Adrenal gland (tissue), 19 donors: ENCODE data around the gene IQSEC1. TPM values are rescaled to one million over a fixed set of nuclear protein-coding genes. Genes with fewer than 3 reads are reported as not detected.

Experiments
- DNase-seq, 7 donors: peaks; one replicate each; pipeline ENCODE4 v3.0.0-alpha.2; 2019 to 2020
- H3K27ac ChIP-seq, 5 donors: fragments of 200-600 bp; sonication (generic) in 4 of 5; 1 replicate in 3 of 5; 2 replicates in 2 of 5; pipeline versions ENCODE4 v1.5.1 to v1.8.0; 2016 to 2020; ENCODE audit warnings: mild to moderate bottlenecking in 1 of 5
- H3K27me3 ChIP-seq: fragments of 200-600 bp; 2 replicates; pipeline ENCODE4 v1.8.0; 2021
- H3K36me3 ChIP-seq, 2 donors: fragments of 200-600 bp; replicated peaks in 1 of 2; 1 replicate in 1 of 2; 2 replicates in 1 of 2; pipeline versions ENCODE4 v1.5.1 to v1.8.0; 2018 to 2022
- H3K4me1 ChIP-seq, 2 donors: fragments of 200-600 bp; replicated peaks in 1 of 2; 1 replicate in 1 of 2; 2 replicates in 1 of 2; pipeline versions ENCODE4 v1.5.1 to v1.8.0; 2018 to 2021
- H3K4me3 ChIP-seq, 4 donors: fragments of 200-600 bp; sonication (generic) in 3 of 4; one replicate each; pipeline ENCODE4 v1.5.1; 2016 to 2018
- H3K9me3 ChIP-seq, 3 donors: fragments of 200-600 bp; sonication (generic) in 1 of 3; replicated peaks in 1 of 3; 1 replicate in 2 of 3; 2 replicates in 1 of 3; pipeline versions ENCODE4 v1.5.1 to v1.8.0; 2016 to 2021
- POLR2A ChIP-seq, 2 donors: fragments of 450-650 bp; IDR thresholded peaks; one replicate each; pipeline ENCODE4 v1.6.1; 2017; ENCODE audit warnings: antibody characterized with exemption in 2 of 2, mild to moderate bottlenecking in 2 of 2, moderate library complexity in 1 of 2
- WGBS, 4 donors: extraction: QIAGEN DNeasy Blood & Tissue Kit in 2 of 4; methylation state at CpG; one replicate each; pipeline versions ENCODE4 v1.1.5 to v1.1.7; 2013 to 2017; 5-methylcytosine and 5-hydroxymethylcytosine counted together
- intact Hi-C, 2 donors: fragments of 100-400 bp; cut with DNase I; formaldehyde crosslinking; loops; one replicate each; pipeline versions ENCODE4 v1.14.1 to v1.15.0; 2022 to 2023
- long read RNA-seq, 10 donors: library from polyadenylated mRNA in 3 of 10; unstranded in 2 of 10; stranded (forward) in 1 of 10; transcript quantifications; one replicate each; pipeline ENCODE4 v2.0.0 and lab custom pipeline, GENCODE V29; 2021 to 2026
- polyA plus RNA-seq, 3 donors: library from polyadenylated mRNA; stranded (reverse); fragments of 200-250 nt in 2 of 3; fragments of 350-450 nt in 1 of 3; fragmentation: Illumina TruSeq in 1 of 3; extraction: RNeasy Lipid Tissue Mini Kit (QIAGEN cat#74804) in 1 of 3; gene quantifications; one replicate each; pipeline ENCODE4 v1.2.3, GENCODE V29; 2013 to 2014
- total RNA-seq, 9 donors: library from RNA; depleted of rRNA in 4 of 9; stranded (reverse); fragments of >200 nt in 4 of 9; fragments of 120-200 nt in 1 of 9; fragmentation: NEBNext Ultra II Directional in 1 of 9; extraction: Animal tissue kit (Norgen Biotek cat#: 25700) in 1 of 9; gene quantifications; one replicate each; pipeline versions ENCODE4 v1.1.0 to v1.2.4, GENCODE V29; 2013 to 2023
- TF ChIP-seq, protein P1 (sequence below), 6 experiments: fragments of 450-650 bp in 4 of 6; fragments of 200-600 bp in 2 of 6; sonication (generic) in 1 of 6; IDR thresholded peaks; 1 replicate in 5 of 6; 2 replicates in 1 of 6; pipeline versions ENCODE4 v1.5.1 to v1.8.0; 2016 to 2021; ENCODE audit warnings: antibody characterized with exemption in 6 of 6, mild to moderate bottlenecking in 2 of 6, moderate library complexity in 1 of 6
- donor health status: healthy with polysubstance abuse.
- donor health status: Bipolar disorder and iron deficiency.
- donor health status: DM: yes; HTN: yes; CAD: no.
- donor health status: DM: no; HTN: no; CAD: no.
- donor health status: DM: no; HTN: no; CAD: no.
- donor health status: DM: yes; HTN: yes; CAD: no.

The IQSEC1 gene
- total RNA-seq (100 to 1,000 TPM in 4 of 9 donors, 10 to 100 TPM in 5; 36.0 to 133 (median 99.5) TPM), polyA plus RNA-seq (10 to 100 TPM; 24.4 to 51.6 (median 35.4) TPM)
- long read RNA-seq, donor 1 = 0 reads
- long read RNA-seq, donor 2, partial matches to known transcripts = 26 of 28 reads
- long read RNA-seq, donor 2, other reads (novel, unspliced or antisense) = 0 of 28 reads
- long read RNA-seq, donor 3 = 0 reads
- long read RNA-seq, donor 4, partial matches to known transcripts = 1 of 11 reads
- long read RNA-seq, donor 4, other reads (novel, unspliced or antisense) = 10 of 11 reads
- long read RNA-seq, donor 5, partial matches to known transcripts = 46 of 58 reads
- long read RNA-seq, donor 5, other reads (novel, unspliced or antisense) = 12 of 58 reads
- long read RNA-seq, donor 6, partial matches to known transcripts = 0 of 20 reads
- long read RNA-seq, donor 6, other reads (novel, unspliced or antisense) = 20 of 20 reads
- long read RNA-seq, donor 7, partial matches to known transcripts = 9 of 9 reads
- long read RNA-seq, donor 7, other reads (novel, unspliced or antisense) = 0 of 9 reads
- long read RNA-seq, donor 8 = 0 reads
- long read RNA-seq, donor 9 = 0 reads
- long read RNA-seq, donor 10, partial matches to known transcripts = 29 of 29 reads
- long read RNA-seq, donor 10, other reads (novel, unspliced or antisense) = 0 of 29 reads

DNA sequence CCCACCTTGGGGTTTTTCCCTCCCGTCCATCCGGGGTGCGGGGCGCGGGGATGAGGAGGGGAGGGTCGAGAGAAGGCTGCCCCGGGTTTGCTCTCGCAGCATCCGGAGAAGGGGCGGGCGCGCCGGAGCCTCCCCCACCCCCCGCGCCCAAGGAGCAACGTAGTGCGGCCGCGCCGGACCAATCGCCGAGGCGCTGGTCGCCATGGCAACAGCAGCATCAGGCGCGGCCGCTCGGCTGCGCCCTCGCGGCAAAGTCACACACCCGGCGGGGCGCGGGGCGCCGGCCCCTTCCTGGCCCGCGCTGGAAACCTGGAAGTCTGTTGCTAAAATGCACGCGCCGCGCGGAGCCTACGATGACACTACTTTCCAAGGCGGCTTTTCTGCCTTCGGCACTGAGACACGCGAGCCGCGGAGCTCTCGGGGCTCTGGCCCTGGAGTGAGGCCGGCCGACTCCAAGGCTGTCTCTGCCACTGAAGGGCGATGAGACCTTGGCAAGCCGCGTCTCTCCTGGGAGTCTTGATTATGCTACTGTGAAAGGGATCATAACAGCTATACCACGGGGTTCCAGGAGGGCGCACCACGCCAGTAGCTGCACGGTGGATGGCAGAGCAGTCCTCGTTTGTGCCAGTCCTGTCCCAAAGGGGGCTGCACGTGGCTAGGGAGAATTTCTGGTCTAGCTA is at the start of gene IQSEC1:
Gene IQSEC1 (minus strand): TSS at position 104 of the 680 bp plus-strand sequence. CDS start 415 bp downstream, outside the sequence.
- Histone ChIP-seq H3K9me3 (no peaks in the 10 kb centered on the region), H3K36me3 (no peaks in the 10 kb centered on the region), H3K27me3 (peaks cover 30% of the 10 kb centered on the region), H3K4me1 (peaks cover 0 to 20% of the 10 kb centered on the region in 2 donors), H3K4me3 (peak within 1 kb of the TSS in 1 of 4 donors; percentile 11), H3K27ac (peak within 1 kb of the TSS in 1 of 5 donors; percentile 26)
- no peak for TF ChIP-seq POLR2A (IDR thresholded peaks at IDR 0.05)
- TF ChIP-seq, protein P1, sequence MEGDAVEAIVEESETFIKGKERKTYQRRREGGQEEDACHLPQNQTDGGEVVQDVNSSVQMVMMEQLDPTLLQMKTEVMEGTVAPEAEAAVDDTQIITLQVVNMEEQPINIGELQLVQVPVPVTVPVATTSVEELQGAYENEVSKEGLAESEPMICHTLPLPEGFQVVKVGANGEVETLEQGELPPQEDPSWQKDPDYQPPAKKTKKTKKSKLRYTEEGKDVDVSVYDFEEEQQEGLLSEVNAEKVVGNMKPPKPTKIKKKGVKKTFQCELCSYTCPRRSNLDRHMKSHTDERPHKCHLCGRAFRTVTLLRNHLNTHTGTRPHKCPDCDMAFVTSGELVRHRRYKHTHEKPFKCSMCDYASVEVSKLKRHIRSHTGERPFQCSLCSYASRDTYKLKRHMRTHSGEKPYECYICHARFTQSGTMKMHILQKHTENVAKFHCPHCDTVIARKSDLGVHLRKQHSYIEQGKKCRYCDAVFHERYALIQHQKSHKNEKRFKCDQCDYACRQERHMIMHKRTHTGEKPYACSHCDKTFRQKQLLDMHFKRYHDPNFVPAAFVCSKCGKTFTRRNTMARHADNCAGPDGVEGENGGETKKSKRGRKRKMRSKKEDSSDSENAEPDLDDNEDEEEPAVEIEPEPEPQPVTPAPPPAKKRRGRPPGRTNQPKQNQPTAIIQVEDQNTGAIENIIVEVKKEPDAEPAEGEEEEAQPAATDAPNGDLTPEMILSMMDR (IDR thresholded peaks at IDR 0.05) = no peak
- WGBS, 4 donors = 5 to 9% (median 7%) methylated on average over 8 to 63 of the region's 63 CpGs
- intact Hi-C loops = no loop called here
- DNase-seq = peak in 6 of 7 donors; percentile 37 to 82 (median 55)

DNA sequence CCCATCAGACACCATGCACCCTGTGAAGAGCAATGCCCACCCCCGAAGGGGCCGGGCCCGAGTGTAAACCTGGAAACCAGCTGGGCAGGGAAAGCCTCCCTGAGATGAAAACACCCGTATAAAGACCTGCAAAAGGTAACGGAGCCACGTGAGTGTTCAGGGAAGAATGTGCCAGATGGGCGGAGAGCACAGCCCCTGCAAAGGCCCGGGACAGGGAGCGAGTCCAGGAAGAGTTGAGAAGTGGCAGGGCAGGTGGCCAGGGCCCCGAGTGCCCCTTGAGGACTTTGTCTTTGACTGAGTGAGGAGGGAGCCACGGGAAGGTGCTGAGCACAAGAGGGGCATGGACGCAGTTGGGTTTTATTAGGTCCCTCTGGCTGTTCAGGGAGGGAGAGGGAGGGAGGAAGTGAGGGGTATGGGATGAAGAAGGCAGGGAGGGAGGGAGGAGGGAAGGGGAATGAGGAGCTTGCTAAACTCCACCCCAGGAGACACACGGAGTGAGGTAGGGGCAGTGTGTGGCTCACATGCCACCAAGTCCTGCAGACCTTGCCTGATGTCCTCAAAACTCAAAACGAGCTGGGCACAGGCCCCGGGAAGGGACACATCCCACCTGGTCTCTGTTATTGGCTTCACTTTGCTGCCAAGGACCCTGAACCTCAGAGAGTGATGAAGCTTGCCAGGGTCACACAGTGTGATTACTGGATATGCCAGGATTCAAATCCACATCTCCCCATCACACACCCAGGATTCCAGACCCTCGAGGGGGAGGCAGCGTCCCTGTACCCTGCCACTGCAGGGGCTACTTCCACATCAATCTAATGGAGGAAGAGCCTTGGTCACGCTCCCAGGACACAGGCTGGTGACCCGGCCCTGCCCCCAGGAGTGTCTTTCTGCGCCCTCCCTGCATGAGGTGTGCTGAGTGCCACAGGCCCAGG is 49.1 kb upstream of the IQSEC1 start:
- TF ChIP-seq POLR2A (IDR thresholded peaks at IDR 0.05) = no peak
- TF ChIP-seq, protein P1 (IDR thresholded peaks at IDR 0.05) = no peak
- intact Hi-C loops = no loop called here
- Histone ChIP-seq H3K27me3 (no peaks in the 10 kb centered on the region), H3K4me1 (no peaks in the 10 kb centered on the region), H3K27ac (no peak overlapping the region), H3K36me3 (no peaks in the 10 kb centered on the region), H3K9me3 (no peaks in the 10 kb centered on the region), H3K4me3 (no peak overlapping the region)
- WGBS, 4 donors = 75 to 80% (median 76%) methylated on average over 19 to 20 of the region's 20 CpGs
- DNase-seq = no peak

DNA sequence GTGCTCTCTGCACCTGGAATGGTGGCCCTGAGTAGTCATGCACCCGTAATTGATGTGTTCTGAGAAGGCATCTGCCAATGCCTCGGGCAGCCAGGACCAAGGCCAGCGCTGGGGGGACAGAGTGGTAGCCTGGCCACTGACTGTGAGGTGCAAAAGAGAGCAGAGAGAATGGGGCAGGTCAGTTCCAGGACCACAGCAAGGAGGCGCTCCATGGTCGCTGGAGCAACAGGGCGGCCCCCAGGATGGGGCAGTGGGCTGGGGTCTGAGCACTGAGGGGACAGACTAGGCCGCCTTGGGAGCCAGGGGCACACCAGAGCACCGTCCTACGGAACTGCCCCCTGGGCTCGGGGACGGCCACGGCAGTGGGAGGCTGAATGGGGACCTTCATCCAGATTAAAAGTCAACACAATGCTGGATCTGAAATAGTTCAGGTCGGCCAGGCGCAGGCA is 48.3 kb upstream of the IQSEC1 start:
- Histone ChIP-seq H3K9me3 (no peaks in the 10 kb centered on the region), H3K4me3 (no peak overlapping the region), H3K27ac (no peak overlapping the region), H3K27me3 (no peaks in the 10 kb centered on the region), H3K4me1 (no peaks in the 10 kb centered on the region), H3K36me3 (no peaks in the 10 kb centered on the region)
- no peak for DNase-seq
- WGBS, 4 donors = 87 to 91% (median 89%) methylated on average over 12 to 14 of the region's 14 CpGs
- TF ChIP-seq POLR2A (IDR thresholded peaks at IDR 0.05) = no peak
- TF ChIP-seq, protein P1 (IDR thresholded peaks at IDR 0.05) = no peak
- intact Hi-C loops = no loop called here
